Stomach (tissue), 4 donors: ENCODE measurements around the gene PCSK2.

Experiments used
- EP300 ChIP-seq: sonication (generic); formaldehyde crosslinking; IDR thresholded peaks from one replicate; pipeline ENCODE4 v1.6.1; 2017; ENCODE audit warnings: antibody characterized with exemption
- POLR2A ChIP-seq, 4 donors: fragments of 450-650 bp; IDR thresholded peaks; one replicate each; pipeline ENCODE4 v1.6.1; 2016; ENCODE audit warnings: antibody characterized with exemption in 4 of 4, control low read depth in 2 of 4, mild to moderate bottlenecking in 1 of 4, moderate library complexity in 1 of 4
- POLR2AphosphoS5 ChIP-seq, 3 donors: sonication (generic); formaldehyde crosslinking; IDR thresholded peaks; one replicate each; pipeline ENCODE4 v1.6.1; 2016; ENCODE audit warnings: antibody characterized with exemption in 3 of 3
- TF ChIP-seq, protein P1 (sequence below), 7 experiments: fragments of 450-650 bp in 4 of 7; fragments of 200-600 bp in 3 of 7; sonication (generic) in 3 of 7; IDR thresholded peaks; one replicate each; pipeline ENCODE4 v1.5.1; 2016 to 2019; ENCODE audit warnings: antibody characterized with exemption in 7 of 7, control low read depth in 2 of 7, mild to moderate bottlenecking in 1 of 7

DNA sequence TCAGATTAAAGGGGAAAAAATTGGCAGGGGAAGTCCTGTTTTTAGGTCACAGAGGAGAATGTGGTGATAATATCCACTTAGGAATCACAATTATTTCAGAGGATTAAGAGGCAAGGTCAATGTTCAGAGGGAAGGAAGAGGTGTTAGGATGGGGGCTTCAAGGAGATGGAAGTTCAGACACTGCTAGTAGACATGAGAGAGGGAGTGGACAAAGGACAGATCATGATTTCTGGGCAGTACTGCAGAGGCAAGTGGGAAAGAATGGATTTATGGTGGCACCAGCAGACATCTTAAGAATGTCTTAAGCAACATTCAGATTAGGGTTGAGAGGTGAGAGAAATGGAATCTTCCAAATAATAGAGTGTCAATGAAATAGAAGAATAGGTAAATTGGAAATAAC lies 9.9 kb downstream of the PCSK2 start:
- TF ChIP-seq, protein P1, sequence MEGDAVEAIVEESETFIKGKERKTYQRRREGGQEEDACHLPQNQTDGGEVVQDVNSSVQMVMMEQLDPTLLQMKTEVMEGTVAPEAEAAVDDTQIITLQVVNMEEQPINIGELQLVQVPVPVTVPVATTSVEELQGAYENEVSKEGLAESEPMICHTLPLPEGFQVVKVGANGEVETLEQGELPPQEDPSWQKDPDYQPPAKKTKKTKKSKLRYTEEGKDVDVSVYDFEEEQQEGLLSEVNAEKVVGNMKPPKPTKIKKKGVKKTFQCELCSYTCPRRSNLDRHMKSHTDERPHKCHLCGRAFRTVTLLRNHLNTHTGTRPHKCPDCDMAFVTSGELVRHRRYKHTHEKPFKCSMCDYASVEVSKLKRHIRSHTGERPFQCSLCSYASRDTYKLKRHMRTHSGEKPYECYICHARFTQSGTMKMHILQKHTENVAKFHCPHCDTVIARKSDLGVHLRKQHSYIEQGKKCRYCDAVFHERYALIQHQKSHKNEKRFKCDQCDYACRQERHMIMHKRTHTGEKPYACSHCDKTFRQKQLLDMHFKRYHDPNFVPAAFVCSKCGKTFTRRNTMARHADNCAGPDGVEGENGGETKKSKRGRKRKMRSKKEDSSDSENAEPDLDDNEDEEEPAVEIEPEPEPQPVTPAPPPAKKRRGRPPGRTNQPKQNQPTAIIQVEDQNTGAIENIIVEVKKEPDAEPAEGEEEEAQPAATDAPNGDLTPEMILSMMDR (IDR thresholded peaks at IDR 0.05) = no peak
- TF ChIP-seq POLR2AphosphoS5 (IDR thresholded peaks at IDR 0.05) = no peak
- no peak for TF ChIP-seq POLR2A (IDR thresholded peaks at IDR 0.05)
- no peak for TF ChIP-seq EP300
